Fibroblast of the aortic adventitia (primary cell): ENCODE measurements around the gene CPLX4. TPM values are rescaled to one million over a fixed set of nuclear protein-coding genes. Genes with fewer than 3 reads are reported as not detected.

Experiments used
- DNase-seq: peaks from one replicate; pipeline ENCODE4 v3.0.0-alpha.2; 2010; ENCODE audit warnings: low read depth
- H3K4me3 ChIP-seq: 2 replicates; pipeline ENCODE4 v1.5.1; 2011; ENCODE audit warnings: low read depth, mild to moderate bottlenecking, control low read depth, low read length, moderate library complexity
- CTCF ChIP-seq: IDR thresholded peaks from 2 replicates; pipeline ENCODE4 v1.5.1; 2011; ENCODE audit warnings: mild to moderate bottlenecking, low read length, control low read depth, inconsistent platforms; ENCODE audit not compliant: insufficient read depth
- total RNA-seq: library from RNA; depleted of rRNA; stranded (reverse); fragments of >200 nt; gene quantifications from 2 replicates; pipeline ENCODE4 v1.2.3, GENCODE V29; 2012; ENCODE audit warnings: low replicate concordance

CPLX4 gene
- 0.49 TPM in 1 of 2 replicates, not detected in the other for total RNA-seq

- no peak for TF ChIP-seq CTCF
- no peak for DNase-seq
Observed at GRCh38 chr18:59318460-59319050, at the start of gene CPLX4. Gene CPLX4 (minus strand): TSS chr18:59318649. CDS start chr18:59318462, 187 bp downstream.

GRCh38 chr18:59360381-59360780, 41.9 kb upstream of the CPLX4 start:
- DNase-seq = no peak
- TF ChIP-seq CTCF = no peak
- H3K4me3 ChIP-seq = no peak overlapping the region

More at GRCh38 chr18:59318460-59319050, at the start of gene CPLX4:
- no peak within 1 kb of the TSS for H3K4me3 ChIP-seq

GRCh38 chr18:59359576-59359952, 41.1 kb upstream of the CPLX4 start:
- DNase-seq = no peak

GRCh38 chr18:59358712-59359575, 40.5 kb upstream of the CPLX4 start, which contains the start of gene LMAN1:
Gene LMAN1 (minus strand): TSS chr18:59359265. CDS start chr18:59359244, 21 bp downstream.
- TF ChIP-seq CTCF = no peak
- peak; percentile 89 for DNase-seq

More at GRCh38 chr18:59359576-59359952, 41.1 kb upstream of the CPLX4 start:
- H3K4me3 ChIP-seq = peak overlapping the region; percentile 95
- TF ChIP-seq CTCF = no peak

GRCh38 chr18:59358414-59358711, 39.9 kb upstream of the CPLX4 start:
- DNase-seq = peak; percentile 51
- no peak for TF ChIP-seq CTCF

More at GRCh38 chr18:59358712-59359575, 40.5 kb upstream of the CPLX4 start, which contains the start of gene LMAN1:
- peak within 1 kb of the TSS; percentile 95 for H3K4me3 ChIP-seq

GRCh38 chr18:59357928-59358327, 39.5 kb upstream of the CPLX4 start:
- DNase-seq = peak; percentile 85
- peak overlapping the region; percentile 95 for H3K4me3 ChIP-seq
- TF ChIP-seq CTCF = no peak

More at GRCh38 chr18:59358414-59358711, 39.9 kb upstream of the CPLX4 start:
- peak overlapping the region; percentile 95 for H3K4me3 ChIP-seq
